HG03469 (cell line): ENCODE measurements around the gene CCDC57.

Source experiments
- ATAC-seq: cut with Tn5 transposase; IDR thresholded peaks from one replicate; pipeline ENCODE4 v1.9.1; 2021; ENCODE audit warnings: mild to moderate bottlenecking, moderate library complexity, moderate number of reproducible peaks; ENCODE audit not compliant: unreplicated experiment

The CCDC57 gene

GRCh38 chr17:82096709-82097183 lies 115.9 kb downstream of the CCDC57 start:
- ATAC-seq = no peak

GRCh38 chr17:82095777-82096708 lies 116.6 kb downstream of the CCDC57 start:
- no peak for ATAC-seq

GRCh38 chr17:82094931-82095776 lies 117.5 kb downstream of the CCDC57 start:
- no peak for ATAC-seq

- no peak for ATAC-seq
Observed at GRCh38 chr17:82092995-82093751, 119.5 kb downstream of the CCDC57 start.

- no peak for ATAC-seq
Observed at GRCh38 chr17:82092628-82092994, 120.0 kb downstream of the CCDC57 start.

- no peak for ATAC-seq
Observed at GRCh38 chr17:82092094-82092586, 120.5 kb downstream of the CCDC57 start.

GRCh38 chr17:82091264-82092066 lies 121.2 kb downstream of the CCDC57 start:
- no peak for ATAC-seq

GRCh38 chr17:82090549-82091263 lies 121.9 kb downstream of the CCDC57 start:
- ATAC-seq = no peak

- no peak for ATAC-seq
Observed at GRCh38 chr17:82089723-82090548, 122.7 kb downstream of the CCDC57 start.

- no peak for ATAC-seq
Observed at GRCh38 chr17:82088838-82089722, 123.6 kb downstream of the CCDC57 start.

GRCh38 chr17:82087961-82088837 lies 124.4 kb downstream of the CCDC57 start:
- ATAC-seq = no peak

- no peak for ATAC-seq
Observed at GRCh38 chr17:82086941-82087906, 125.4 kb downstream of the CCDC57 start.

- ATAC-seq = no peak
Observed at GRCh38 chr17:82085931-82086764, 126.5 kb downstream of the CCDC57 start.
